Measurements from ENCODE around the gene COQ3. TPM values are rescaled to one million over a fixed set of nuclear protein-coding genes. Genes with fewer than 3 reads are reported as not detected.

Gene COQ3
- total RNA-seq, 1 experiment from 2014 or later: 7.7 TPM

- BruUV-seq (replicated peaks): no TSS peak
- Mint-ChIP-seq H3K4me1 (ENCODE audit: insufficient read depth, unreplicated experiment) (peaks cover 9% of the 10 kb centered on the region), H3K4me3 (ENCODE audit: unreplicated experiment) (no peak overlapping the region), H3K9me3 (ENCODE audit: unreplicated experiment) (no peaks in the 10 kb centered on the region), H3K27me3 (ENCODE audit: insufficient read depth, unreplicated experiment) (no peaks in the 10 kb centered on the region), H3K36me3 (ENCODE audit: insufficient read depth, unreplicated experiment) (no peaks in the 10 kb centered on the region), H3K27ac (ENCODE audit: low read depth, unreplicated experiment) (no peak overlapping the region)
- ChIA-PET CTCF (interaction anchor here (0.6 to 1.9 kb wide), 29 partner anchors 10 to 188 kb away, joined by 3 to 51 read pairs (median 4); partner anchors contain the start of genes COQ3 and FAXC), POLR2A (interaction anchor here (0.7 to 1.2 kb wide), 6 partner anchors 10 to 98 kb away, joined by 3 to 5 read pairs (median 4); partner anchors contain the start of gene FAXC)
- DNase-seq (ENCODE audit: unreplicated experiment): peak; percentile 72
- intact Hi-C loops (cut with micrococcal nuclease): loop anchor here (1.0 to 5.0 kb wide), 4 partner anchors 15 to 458 kb away; partner anchors contain the start of genes FAXC and PNISR
- peak; percentile 70 for TF ChIP-seq CTCF (IDR thresholded peaks at IDR 0.05; ENCODE audit: unreplicated experiment)
These were observed 59.4 kb downstream of the COQ3 start for GRCh38 chr6:99334526-99335127.

GRCh38 chr6:99333068-99333467 is 60.9 kb downstream of the COQ3 start:
- H3K4me1 Mint-ChIP-seq (ENCODE audit: insufficient read depth, unreplicated experiment): peaks cover 9% of the 10 kb centered on the region
- POLR2A ChIA-PET: no interaction called here
- H3K9me3 Mint-ChIP-seq (ENCODE audit: unreplicated experiment): no peaks in the 10 kb centered on the region
- H3K4me3 Mint-ChIP-seq (ENCODE audit: unreplicated experiment): no peak overlapping the region
- no peaks in the 10 kb centered on the region for H3K27me3 Mint-ChIP-seq (ENCODE audit: insufficient read depth, unreplicated experiment)
- BruUV-seq (replicated peaks): no TSS peak
- TF ChIP-seq CTCF (IDR thresholded peaks at IDR 0.05; ENCODE audit: unreplicated experiment): no peak
- no peak overlapping the region for H3K27ac Mint-ChIP-seq (ENCODE audit: low read depth, unreplicated experiment)
- intact Hi-C loops (cut with micrococcal nuclease): loop anchor here (5.0 kb wide), 1 partner anchor 459 kb away; no protein-coding TSS in a partner anchor
- CTCF ChIA-PET: interaction anchor here (5.5 kb wide), 1 partner anchor 14 kb away, joined by 92 read pairs; the partner anchor contains the start of gene FAXC
- no peaks in the 10 kb centered on the region for H3K36me3 Mint-ChIP-seq (ENCODE audit: insufficient read depth, unreplicated experiment)
- DNase-seq (ENCODE audit: unreplicated experiment): no peak

- Mint-ChIP-seq H3K4me1 (ENCODE audit: insufficient read depth, unreplicated experiment) (peaks cover 9% of the 10 kb centered on the region), H3K27ac (ENCODE audit: low read depth, unreplicated experiment) (no peak overlapping the region), H3K36me3 (ENCODE audit: insufficient read depth, unreplicated experiment) (no peaks in the 10 kb centered on the region), H3K9me3 (ENCODE audit: unreplicated experiment) (no peaks in the 10 kb centered on the region), H3K27me3 (ENCODE audit: insufficient read depth, unreplicated experiment) (no peaks in the 10 kb centered on the region), H3K4me3 (ENCODE audit: unreplicated experiment) (no peak overlapping the region)
- ChIA-PET CTCF (interaction anchor here (0.6 to 5.5 kb wide), 23 partner anchors 10 to 491 kb away, joined by 3 to 92 read pairs (median 7); partner anchors contain the start of genes COQ3, FAXC and PNISR), POLR2A (interaction anchor here (0.8 to 1.6 kb wide), 3 partner anchors 62 to 491 kb away, joined by 3 to 10 read pairs (median 4); partner anchors contain the start of gene COQ3)
- no TSS peak for BruUV-seq (replicated peaks)
- no peak for TF ChIP-seq CTCF (IDR thresholded peaks at IDR 0.05; ENCODE audit: unreplicated experiment)
- intact Hi-C loops (cut with micrococcal nuclease): loop anchor here (2.0 to 5.0 kb wide), 4 partner anchors 49 to 491 kb away; no protein-coding TSS in a partner anchor
- no peak for DNase-seq (ENCODE audit: unreplicated experiment)
These were observed 62.5 kb downstream of the COQ3 start for GRCh38 chr6:99331531-99331930.

- ChIA-PET CTCF (interaction anchor here (0.6 to 5.5 kb wide), 44 partner anchors 9 to 1360 kb away, joined by 3 to 92 read pairs (median 6); partner anchors contain the start of genes COQ3, FAXC and PNISR), POLR2A (interaction anchor here (0.8 to 1.6 kb wide), 3 partner anchors 9 to 96 kb away, joined by 4 to 10 read pairs (median 10); partner anchors contain the start of genes COQ3 and PNISR)
- H3K36me3 Mint-ChIP-seq (ENCODE audit: insufficient read depth, unreplicated experiment): no peaks in the 10 kb centered on the region
- H3K27me3 Mint-ChIP-seq (ENCODE audit: insufficient read depth, unreplicated experiment): no peaks in the 10 kb centered on the region
- peak; percentile 76 for TF ChIP-seq CTCF (IDR thresholded peaks at IDR 0.05; ENCODE audit: unreplicated experiment)
- H3K27ac Mint-ChIP-seq (ENCODE audit: low read depth, unreplicated experiment): no peak overlapping the region
- peak; percentile 82 for DNase-seq (ENCODE audit: unreplicated experiment)
- H3K9me3 Mint-ChIP-seq (ENCODE audit: unreplicated experiment): no peaks in the 10 kb centered on the region
- BruUV-seq (replicated peaks): no TSS peak
- H3K4me3 Mint-ChIP-seq (ENCODE audit: unreplicated experiment): no peak overlapping the region
- intact Hi-C loops (cut with micrococcal nuclease): loop anchor here (1.0 to 5.0 kb wide), 5 partner anchors 47 to 493 kb away; partner anchors contain the start of gene PNISR
- H3K4me1 Mint-ChIP-seq (ENCODE audit: insufficient read depth, unreplicated experiment): peaks cover 8% of the 10 kb centered on the region
These were observed 63.8 kb downstream of the COQ3 start for GRCh38 chr6:99330159-99330558.

Measured in MCF 10A (cell line).